ENCODE results near the gene F2RL1.
A peak's percentile ranks its signal among the peaks of the same experiment; 100 is the strongest.
"Not testable (repeated sequence)": the region's sequence is repeated elsewhere in the genome, so short reads cannot be mapped to it uniquely, and the experiment has no call there.

Gene F2RL1

GRCh38 chr5:76852772-76853171, 33.9 kb downstream of the F2RL1 start:
- no peak for DNase-seq

- DNase-seq, result not testable (repeated sequence)
Measured at GRCh38 chr5:76853741-76854140, 34.9 kb downstream of the F2RL1 start.

GRCh38 chr5:76854644-76855043, 35.8 kb downstream of the F2RL1 start:
- DNase-seq, result no peak

GRCh38 chr5:76855501-76855900, 36.7 kb downstream of the F2RL1 start:
- DNase-seq, result not testable (repeated sequence)

GRCh38 chr5:76855961-76856360, 37.1 kb downstream of the F2RL1 start:
- no peak for DNase-seq

- DNase-seq, result not testable (repeated sequence)
Measured at GRCh38 chr5:76856800-76857199, 38.0 kb downstream of the F2RL1 start.

GRCh38 chr5:76859591-76860247, 40.9 kb downstream of the F2RL1 start:
- no peak for DNase-seq

- DNase-seq, result no peak
Measured at GRCh38 chr5:76861612-76862011, 42.8 kb downstream of the F2RL1 start.

- no peak for DNase-seq
Measured at GRCh38 chr5:76863001-76863400, 44.2 kb downstream of the F2RL1 start.

- no peak for DNase-seq
Measured at GRCh38 chr5:76866503-76866902, 47.7 kb downstream of the F2RL1 start.

- DNase-seq, result no peak
Measured at GRCh38 chr5:76867038-76867437, 48.2 kb downstream of the F2RL1 start.

- peak; percentile 72 for DNase-seq
Measured at GRCh38 chr5:76867827-76868693, 49.2 kb downstream of the F2RL1 start.

GRCh38 chr5:76870046-76870445, 51.2 kb downstream of the F2RL1 start:
- DNase-seq, result no peak

- DNase-seq, result no peak
Measured at GRCh38 chr5:76874088-76874581, 55.3 kb downstream of the F2RL1 start.

Measured in kidney glomerular epithelial cell (primary cell).